NB4 (cell line): ENCODE data around the gene RNF20.
"Not testable (repeated sequence)": the region's sequence is repeated elsewhere in the genome, so short reads cannot be mapped to it uniquely, and the experiment has no call there.

Experiments
- DNase-seq: peaks from one replicate; pipeline ENCODE4 v3.0.0; 2010; ENCODE audit warnings: low read depth
- H3K4me3 ChIP-seq: one replicate; pipeline ENCODE4 v1.5.1; 2011; ENCODE audit warnings: mild to moderate bottlenecking, low read depth, low read length, moderate library complexity
- CTCF ChIP-seq: IDR thresholded peaks from one replicate; pipeline ENCODE4 v1.5.1; 2012; ENCODE audit warnings: low read depth, low read length
- MAX ChIP-seq: IDR thresholded peaks from 2 replicates; pipeline ENCODE4 v1.6.1; 2011; ENCODE audit warnings: low read depth, low read length
- MYC ChIP-seq: IDR thresholded peaks from 2 replicates; pipeline ENCODE4 v1.6.1; 2011; ENCODE audit warnings: low read depth, low read length
- POLR2A ChIP-seq: IDR thresholded peaks from 2 replicates; pipeline ENCODE4 v1.6.1; 2011; ENCODE audit warnings: mild to moderate bottlenecking; ENCODE audit not compliant: insufficient read length; ENCODE audit errors: extremely low read depth

Gene RNF20

GRCh38 chr9:101540069-101540468, 6.4 kb downstream of the RNF20 start:
- no peak for TF ChIP-seq POLR2A
- TF ChIP-seq MAX, result no peak
- no peak for TF ChIP-seq CTCF
- TF ChIP-seq MYC, result no peak
- no peak for DNase-seq
- no peak overlapping the region for H3K4me3 ChIP-seq

- TF ChIP-seq MAX, result no peak
- TF ChIP-seq CTCF, result no peak
- TF ChIP-seq MYC, result no peak
- TF ChIP-seq POLR2A, result no peak
- no peak for DNase-seq
- H3K4me3 ChIP-seq, result no peak overlapping the region
Observed at GRCh38 chr9:101543098-101543735, 9.6 kb downstream of the RNF20 start.

- H3K4me3 ChIP-seq, DNase-seq: not testable (repeated sequence)
Observed at GRCh38 chr9:101549472-101550098, 15.9 kb downstream of the RNF20 start.

- TF ChIP-seq POLR2A, result no peak
- TF ChIP-seq CTCF, result no peak
- TF ChIP-seq MYC, result no peak
Observed at GRCh38 chr9:101561740-101562139, 28.1 kb downstream of the RNF20 start.

GRCh38 chr9:101562966-101563365, 29.3 kb downstream of the RNF20 start:
- no peak overlapping the region for H3K4me3 ChIP-seq
- TF ChIP-seq MAX, result no peak
- TF ChIP-seq CTCF, result no peak
- TF ChIP-seq POLR2A, result no peak
- TF ChIP-seq MYC, result no peak
- no peak for DNase-seq

More at GRCh38 chr9:101561740-101562139, 28.1 kb downstream of the RNF20 start:
- no peak overlapping the region for H3K4me3 ChIP-seq
- DNase-seq, result no peak

GRCh38 chr9:101564252-101564651, 30.6 kb downstream of the RNF20 start:
- H3K4me3 ChIP-seq, result no peak overlapping the region
- no peak for TF ChIP-seq MAX
- no peak for TF ChIP-seq CTCF
- TF ChIP-seq MYC, result no peak
- TF ChIP-seq POLR2A, result no peak
- no peak for DNase-seq
